Ishikawa (cell line): ENCODE measurements around the gene JCHAIN.

ENCODE experiments used
- CEBPB ChIP-seq: IDR thresholded peaks from 2 replicates; pipeline ENCODE4 v1.6.1; 2012
- CREB1 ChIP-seq: IDR thresholded peaks from 2 replicates; pipeline ENCODE4 v1.6.1; 2012; ENCODE audit warnings: low read depth
- EGR1 ChIP-seq: IDR thresholded peaks from 2 replicates; pipeline ENCODE4 v1.6.1; 2012
- EP300 ChIP-seq: IDR thresholded peaks from 2 replicates; pipeline ENCODE4 v1.6.1; 2012; ENCODE audit warnings: borderline replicate concordance
- FOXM1 ChIP-seq: IDR thresholded peaks from 2 replicates; pipeline ENCODE4 v1.6.1; 2012; ENCODE audit warnings: low read depth, borderline replicate concordance
- NFIC ChIP-seq: IDR thresholded peaks from 2 replicates; pipeline ENCODE4 v1.6.1; 2012
- RAD21 ChIP-seq: IDR thresholded peaks from 2 replicates; pipeline ENCODE4 v1.6.1; 2012; ENCODE audit warnings: low read depth
- TAF1 ChIP-seq: IDR thresholded peaks from 2 replicates; pipeline ENCODE4 v1.6.1; 2012; ENCODE audit warnings: low read depth, mild to moderate bottlenecking
- TCF12 ChIP-seq: IDR thresholded peaks from 2 replicates; pipeline ENCODE4 v1.6.1; 2012; ENCODE audit warnings: low read depth
- TEAD4 ChIP-seq: IDR thresholded peaks from 2 replicates; pipeline ENCODE4 v1.6.1; 2012
- YY1 ChIP-seq: IDR thresholded peaks from 2 replicates; pipeline ENCODE4 v1.6.1; 2012; ENCODE audit warnings: low read depth
- ZBTB7A ChIP-seq: IDR thresholded peaks from 2 replicates; pipeline ENCODE4 v1.6.1; 2012; ENCODE audit warnings: low read depth
- TF ChIP-seq, protein P1 (sequence below): IDR thresholded peaks from 2 replicates; pipeline ENCODE4 v1.6.1; 2012
- TF ChIP-seq, protein P2 (sequence below): IDR thresholded peaks from 2 replicates; pipeline ENCODE4 v1.6.1; 2012; ENCODE audit warnings: low read depth, mild to moderate bottlenecking
- TF ChIP-seq, protein P3 (sequence below): IDR thresholded peaks from 2 replicates; pipeline ENCODE4 v1.6.1; 2012

JCHAIN gene

DNA sequence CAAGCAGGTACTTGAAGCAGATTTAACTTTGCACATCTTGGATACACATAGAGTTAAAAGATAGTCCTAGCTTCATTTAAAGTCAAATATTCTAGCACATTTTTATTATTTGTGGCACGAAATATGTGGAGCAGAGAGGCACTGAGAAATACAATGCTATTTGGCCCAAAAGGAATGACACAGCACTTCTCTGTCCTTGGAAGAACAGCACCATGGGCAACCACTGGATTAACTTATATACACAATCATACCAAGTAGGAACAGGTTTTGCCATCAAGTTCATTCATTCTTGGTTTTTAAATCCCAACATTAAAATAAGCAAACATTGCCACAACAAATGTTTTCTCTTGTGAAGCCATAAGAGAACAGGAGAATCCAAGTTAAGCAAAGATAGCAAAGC lies 38.7 kb downstream of the JCHAIN start:
- TF ChIP-seq YY1 (no peak), TEAD4 (no peak), TAF1 (no peak), EGR1 (no peak), EP300 (no peak), NFIC (no peak), RAD21 (no peak), TCF12 (no peak), CEBPB (no peak), ZBTB7A (no peak)
- TF ChIP-seq, protein P1, sequence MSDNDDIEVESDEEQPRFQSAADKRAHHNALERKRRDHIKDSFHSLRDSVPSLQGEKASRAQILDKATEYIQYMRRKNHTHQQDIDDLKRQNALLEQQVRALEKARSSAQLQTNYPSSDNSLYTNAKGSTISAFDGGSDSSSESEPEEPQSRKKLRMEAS: no peak
- TF ChIP-seq, protein P2, sequence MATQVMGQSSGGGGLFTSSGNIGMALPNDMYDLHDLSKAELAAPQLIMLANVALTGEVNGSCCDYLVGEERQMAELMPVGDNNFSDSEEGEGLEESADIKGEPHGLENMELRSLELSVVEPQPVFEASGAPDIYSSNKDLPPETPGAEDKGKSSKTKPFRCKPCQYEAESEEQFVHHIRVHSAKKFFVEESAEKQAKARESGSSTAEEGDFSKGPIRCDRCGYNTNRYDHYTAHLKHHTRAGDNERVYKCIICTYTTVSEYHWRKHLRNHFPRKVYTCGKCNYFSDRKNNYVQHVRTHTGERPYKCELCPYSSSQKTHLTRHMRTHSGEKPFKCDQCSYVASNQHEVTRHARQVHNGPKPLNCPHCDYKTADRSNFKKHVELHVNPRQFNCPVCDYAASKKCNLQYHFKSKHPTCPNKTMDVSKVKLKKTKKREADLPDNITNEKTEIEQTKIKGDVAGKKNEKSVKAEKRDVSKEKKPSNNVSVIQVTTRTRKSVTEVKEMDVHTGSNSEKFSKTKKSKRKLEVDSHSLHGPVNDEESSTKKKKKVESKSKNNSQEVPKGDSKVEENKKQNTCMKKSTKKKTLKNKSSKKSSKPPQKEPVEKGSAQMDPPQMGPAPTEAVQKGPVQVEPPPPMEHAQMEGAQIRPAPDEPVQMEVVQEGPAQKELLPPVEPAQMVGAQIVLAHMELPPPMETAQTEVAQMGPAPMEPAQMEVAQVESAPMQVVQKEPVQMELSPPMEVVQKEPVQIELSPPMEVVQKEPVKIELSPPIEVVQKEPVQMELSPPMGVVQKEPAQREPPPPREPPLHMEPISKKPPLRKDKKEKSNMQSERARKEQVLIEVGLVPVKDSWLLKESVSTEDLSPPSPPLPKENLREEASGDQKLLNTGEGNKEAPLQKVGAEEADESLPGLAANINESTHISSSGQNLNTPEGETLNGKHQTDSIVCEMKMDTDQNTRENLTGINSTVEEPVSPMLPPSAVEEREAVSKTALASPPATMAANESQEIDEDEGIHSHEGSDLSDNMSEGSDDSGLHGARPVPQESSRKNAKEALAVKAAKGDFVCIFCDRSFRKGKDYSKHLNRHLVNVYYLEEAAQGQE: no peak

DNA sequence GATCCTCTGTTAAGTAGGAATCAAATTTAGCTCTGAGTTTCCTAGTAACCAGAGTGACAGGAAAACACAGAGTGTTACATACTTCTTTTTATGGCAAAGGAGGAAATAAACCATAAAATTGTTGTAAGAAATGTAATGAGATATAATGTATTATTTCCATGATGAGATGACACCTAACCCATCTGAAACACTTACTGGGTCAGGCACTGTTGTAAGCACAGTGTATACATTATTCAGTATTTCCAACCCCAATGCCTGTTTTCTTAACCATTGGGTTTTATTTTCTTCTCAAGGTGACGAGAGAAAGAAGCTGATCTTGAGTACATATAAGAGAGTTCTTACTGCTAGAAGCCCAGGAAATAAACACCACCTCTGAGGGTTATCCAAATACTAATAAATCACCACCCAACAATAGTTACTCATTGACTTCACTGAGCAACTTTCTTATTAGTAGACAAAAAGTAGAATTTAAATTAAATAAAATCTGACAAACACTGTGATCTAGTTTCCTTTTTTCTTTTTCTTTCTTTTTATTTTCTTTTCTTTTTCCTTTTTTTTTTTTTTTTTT lies 42.0 kb downstream of the JCHAIN start:
- TF ChIP-seq TCF12 (no peak), FOXM1 (no peak), EGR1 (no peak), TAF1 (no peak), TEAD4 (no peak), EP300 (no peak), ZBTB7A (no peak), YY1 (no peak), CREB1 (no peak), CEBPB (no peak), NFIC (no peak), RAD21 (no peak)
- TF ChIP-seq, protein P3, sequence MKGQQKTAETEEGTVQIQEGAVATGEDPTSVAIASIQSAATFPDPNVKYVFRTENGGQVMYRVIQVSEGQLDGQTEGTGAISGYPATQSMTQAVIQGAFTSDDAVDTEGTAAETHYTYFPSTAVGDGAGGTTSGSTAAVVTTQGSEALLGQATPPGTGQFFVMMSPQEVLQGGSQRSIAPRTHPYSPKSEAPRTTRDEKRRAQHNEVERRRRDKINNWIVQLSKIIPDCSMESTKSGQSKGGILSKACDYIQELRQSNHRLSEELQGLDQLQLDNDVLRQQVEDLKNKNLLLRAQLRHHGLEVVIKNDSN: no peak
- TF ChIP-seq, protein P2: no peak
- TF ChIP-seq, protein P1: no peak

DNA sequence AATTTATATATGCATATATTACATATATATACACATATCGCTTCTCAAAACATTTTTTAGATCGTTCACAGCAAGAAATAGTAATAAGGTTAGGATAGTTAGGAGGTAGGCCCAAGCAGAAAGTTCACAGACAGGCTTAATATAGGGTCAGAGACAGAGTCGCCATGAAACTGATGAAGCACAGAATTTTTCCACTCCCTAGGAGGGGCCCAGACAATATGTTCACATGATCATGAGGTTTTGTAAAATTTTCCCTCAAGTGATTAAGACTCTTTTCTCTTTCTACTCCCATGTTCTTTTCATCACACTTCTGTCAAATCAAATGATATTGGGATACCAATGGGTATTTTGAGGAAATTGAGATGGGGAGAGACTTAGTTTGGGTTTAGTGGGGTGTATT lies 43.0 kb downstream of the JCHAIN start:
- no peak for TF ChIP-seq YY1
- TF ChIP-seq NFIC: no peak
- TF ChIP-seq TAF1: no peak
- TF ChIP-seq, protein P3: no peak
- TF ChIP-seq RAD21: no peak

DNA sequence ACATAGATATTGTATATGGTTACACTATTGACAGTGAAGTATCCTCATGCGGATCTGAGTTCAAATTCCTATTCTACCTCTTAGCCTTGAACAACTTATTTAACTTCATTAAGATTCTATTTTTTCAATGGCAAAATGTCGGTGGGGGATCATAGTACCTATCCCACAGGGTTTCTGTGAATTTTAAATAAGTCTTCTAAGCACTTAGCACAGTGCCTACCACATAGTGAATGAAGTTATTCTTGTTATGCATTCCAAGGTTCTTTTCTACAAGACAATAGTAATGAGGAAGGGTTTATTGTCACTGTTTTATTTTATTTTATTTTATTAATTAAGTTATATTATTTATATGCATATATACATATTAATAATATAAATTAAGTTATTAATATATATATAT lies 46.5 kb downstream of the JCHAIN start:
- no peak for TF ChIP-seq RAD21
- no peak for TF ChIP-seq TCF12
- no peak for TF ChIP-seq EP300
- TF ChIP-seq EGR1: no peak
- no peak for TF ChIP-seq NFIC
- no peak for TF ChIP-seq CREB1
- no peak for TF ChIP-seq ZBTB7A
- TF ChIP-seq, protein P2: no peak
- no peak for TF ChIP-seq CEBPB

DNA sequence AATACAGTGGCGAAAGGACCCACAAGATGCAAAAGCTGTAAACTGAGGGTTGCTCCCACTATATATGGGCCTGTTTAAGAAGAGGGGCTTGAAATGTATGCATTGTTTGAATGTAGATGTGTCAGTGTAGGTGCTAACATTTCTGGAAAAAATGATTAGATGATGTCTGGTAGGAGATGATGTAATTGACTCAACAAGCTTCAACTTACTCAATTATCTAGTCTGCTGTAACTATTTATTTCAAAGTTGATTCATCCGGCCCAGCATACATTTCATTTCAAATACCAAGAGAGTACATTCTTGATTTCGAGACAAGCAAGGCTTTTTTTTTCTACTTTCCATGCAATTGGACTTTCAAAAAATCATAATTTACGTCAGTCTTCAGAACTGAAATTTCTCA lies 47.0 kb downstream of the JCHAIN start:
- TF ChIP-seq RAD21 (no peak), CEBPB (no peak), FOXM1 (no peak), TCF12 (no peak), ZBTB7A (no peak), EP300 (no peak), TAF1 (no peak)
- TF ChIP-seq, protein P1: no peak
